MM.1S (cell line): Measurements from ENCODE around the gene NHSL2.
"Not testable (repeated sequence)": the region's sequence is repeated elsewhere in the genome, so short reads cannot be mapped to it uniquely, and the experiment has no call there.

Source experiments
- DNase-seq: peaks from one replicate; pipeline ENCODE4 v3.0.0-alpha.2; 2015
- H2AFZ ChIP-seq: fragments of 300-600 bp; sonication (generic); 2 replicates; pipeline ENCODE4 v1.6.0; 2016; ENCODE audit warnings: antibody characterized with exemption, low read length
- H3F3A ChIP-seq: fragments of 300-600 bp; sonication (generic); 2 replicates; pipeline ENCODE4 v1.6.1; 2016; ENCODE audit warnings: mild to moderate bottlenecking, antibody characterized with exemption, low read length, moderate library complexity, mixed read lengths; ENCODE audit not compliant: insufficient read depth
- H3K27ac ChIP-seq: fragments of 300-600 bp; sonication (generic); 2 replicates; pipeline ENCODE4 v1.5.1; 2016; ENCODE audit warnings: mild to moderate bottlenecking, low read length
- H3K27me3 ChIP-seq: fragments of 300-600 bp; sonication (generic); replicated peaks from 2 replicates; pipeline ENCODE4 v1.6.0; 2016; ENCODE audit warnings: low read length; ENCODE audit not compliant: insufficient read depth
- H3K36me3 ChIP-seq: fragments of 300-600 bp; sonication (generic); replicated peaks from 2 replicates; pipeline ENCODE4 v1.6.1; 2016; ENCODE audit warnings: mild to moderate bottlenecking, low read length, mixed read lengths; ENCODE audit not compliant: insufficient read depth
- H3K4me1 ChIP-seq: fragments of 300-600 bp; sonication (generic); 2 replicates; pipeline ENCODE4 v1.6.1; 2016; ENCODE audit warnings: low read length, mixed read lengths
- H3K4me2 ChIP-seq: fragments of 300-600 bp; sonication (generic); 2 replicates; pipeline ENCODE4 v1.6.0; 2016; ENCODE audit warnings: low read depth, low read length
- H3K4me3 ChIP-seq: fragments of 300-600 bp; sonication (generic); 2 replicates; pipeline ENCODE4 v1.5.1; 2016; ENCODE audit warnings: low read length, mixed read lengths
- H3K79me2 ChIP-seq: fragments of 300-600 bp; sonication (generic); 2 replicates; pipeline ENCODE4 v1.6.1; 2016; ENCODE audit warnings: mixed run types, low read length, mixed read lengths
- H3K9ac ChIP-seq: fragments of 300-600 bp; sonication (generic); 2 replicates; pipeline ENCODE4 v1.6.1; 2016; ENCODE audit warnings: low read length, mixed read lengths
- H3K9me2 ChIP-seq: fragments of 300-600 bp; sonication (generic); replicated peaks from 2 replicates; pipeline ENCODE4 v1.6.1; 2016; ENCODE audit warnings: mild to moderate bottlenecking, low read length, mixed read lengths; ENCODE audit not compliant: insufficient read depth
- H3K9me3 ChIP-seq: fragments of 300-600 bp; sonication (generic); replicated peaks from 2 replicates; pipeline ENCODE4 v1.6.1; 2016; ENCODE audit warnings: mild to moderate bottlenecking, low read length, mixed read lengths; ENCODE audit not compliant: insufficient read depth
- H4K20me1 ChIP-seq: fragments of 300-600 bp; sonication (generic); 2 replicates; pipeline ENCODE4 v1.6.1; 2016; ENCODE audit warnings: mild to moderate bottlenecking, low read length, moderate library complexity, mixed read lengths; ENCODE audit not compliant: insufficient read depth
- CTCF ChIP-seq: fragments of 300-600 bp; sonication (generic); IDR thresholded peaks from 2 replicates; pipeline ENCODE4 v1.5.1; 2016; ENCODE audit warnings: antibody characterized with exemption, low read length, mixed read lengths
- EZH2 ChIP-seq: fragments of 300-600 bp; sonication (generic); optimal IDR thresholded peaks from 2 replicates; pipeline ENCODE3; 2017; ENCODE audit warnings: low read depth, mild to moderate bottlenecking, antibody characterized with exemption, low read length, mixed read lengths
- EZH2phosphoT487 ChIP-seq: fragments of 300-600 bp; sonication (generic); IDR thresholded peaks from 2 replicates; pipeline ENCODE4 v1.6.1; 2018; ENCODE audit warnings: antibody characterized with exemption, low read length

The NHSL2 gene

GRCh38 chrX:71871367-71871766 is 39.3 kb upstream of the NHSL2 start:
- Histone ChIP-seq H3K4me1 (peaks cover 3% of the 10 kb centered on the region; the same call in 1 of the 2 replicates), H2AFZ (no peak overlapping the region), H3K9ac (no peak overlapping the region), H3K79me2 (no peaks in the 10 kb centered on the region), H3F3A (no peaks in the 10 kb centered on the region), H3K27me3 (no peaks in the 10 kb centered on the region), H3K9me3 (no peaks in the 10 kb centered on the region), H3K4me3 (no peak overlapping the region), H3K4me2 (no peak overlapping the region), H3K9me2 (no peaks in the 10 kb centered on the region), H3K36me3 (no peaks in the 10 kb centered on the region), H4K20me1 (no peaks in the 10 kb centered on the region), H3K27ac (no peak overlapping the region)
- TF ChIP-seq EZH2 (no peak), EZH2phosphoT487 (no peak), CTCF (no peak)
- DNase-seq, result no peak

GRCh38 chrX:71872542-71873458 is 37.8 kb upstream of the NHSL2 start:
- H3K4me1 ChIP-seq, result peaks cover 3% of the 10 kb centered on the region; the same call in 1 of the 2 replicates
- DNase-seq, result no peak
- no peak overlapping the region for H3K27ac ChIP-seq
- no peak overlapping the region for H2AFZ ChIP-seq
- no peak overlapping the region for H3K9ac ChIP-seq
- H3K4me3 ChIP-seq, result no peak overlapping the region
- no peaks in the 10 kb centered on the region for H3K79me2 ChIP-seq
- no peaks in the 10 kb centered on the region for H3K36me3 ChIP-seq
- no peaks in the 10 kb centered on the region for H3K9me3 ChIP-seq
- H3F3A ChIP-seq, result no peaks in the 10 kb centered on the region
- H3K9me2 ChIP-seq, result no peaks in the 10 kb centered on the region
- TF ChIP-seq EZH2 (no peak), CTCF (no peak), EZH2phosphoT487 (no peak)
- no peak overlapping the region for H3K4me2 ChIP-seq
- H4K20me1 ChIP-seq, result no peaks in the 10 kb centered on the region
- no peaks in the 10 kb centered on the region for H3K27me3 ChIP-seq

- no peak for TF ChIP-seq EZH2phosphoT487
- TF ChIP-seq CTCF, result no peak
- no peak for TF ChIP-seq EZH2
Measured at GRCh38 chrX:71873459-71873833, 37.2 kb upstream of the NHSL2 start.

GRCh38 chrX:71876841-71877240 is 33.8 kb upstream of the NHSL2 start:
- DNase-seq, H3F3A ChIP-seq, H3K9ac ChIP-seq, H3K27me3 ChIP-seq, H3K9me2 ChIP-seq, H2AFZ ChIP-seq, H3K36me3 ChIP-seq, H3K9me3 ChIP-seq, H4K20me1 ChIP-seq, H3K79me2 ChIP-seq, H3K4me2 ChIP-seq, H3K4me3 ChIP-seq, H3K4me1 ChIP-seq, H3K27ac ChIP-seq: not testable (repeated sequence)

More at GRCh38 chrX:71873459-71873833, 37.2 kb upstream of the NHSL2 start:
- H2AFZ ChIP-seq, result no peak overlapping the region
- H3K9me2 ChIP-seq, result no peaks in the 10 kb centered on the region
- no peak overlapping the region for H3K4me3 ChIP-seq
- no peaks in the 10 kb centered on the region for H3F3A ChIP-seq
- H3K36me3 ChIP-seq, result no peaks in the 10 kb centered on the region
- no peak overlapping the region for H3K27ac ChIP-seq
- H3K9me3 ChIP-seq, result no peaks in the 10 kb centered on the region
- H3K79me2 ChIP-seq, result no peaks in the 10 kb centered on the region
- H3K4me1 ChIP-seq, result peaks cover 3% of the 10 kb centered on the region; the same call in 1 of the 2 replicates
- H3K4me2 ChIP-seq, result no peak overlapping the region
- H4K20me1 ChIP-seq, result no peaks in the 10 kb centered on the region
- DNase-seq, result no peak
- no peak overlapping the region for H3K9ac ChIP-seq
- H3K27me3 ChIP-seq, result no peaks in the 10 kb centered on the region
